ENCODE data around the gene FAM163B. TPM values are rescaled to one million over a fixed set of nuclear protein-coding genes. Genes with fewer than 3 reads are reported as not detected.

The FAM163B gene
- total RNA-seq, 2 experiments from 2014 or later: not detected

- no peaks in the 10 kb centered on the region for H3K4me1 Mint-ChIP-seq (ENCODE audit: low read depth)
- no peaks in the 10 kb centered on the region for H3K9me3 Mint-ChIP-seq
- ChIA-PET CTCF (interaction anchor here (1.1 kb wide), 1 partner anchor 58 kb away, joined by 4 read pairs; no protein-coding TSS in a partner anchor), POLR2A (interaction anchor here (1.5 kb wide), 1 partner anchor 14 kb away, joined by 3 read pairs; no protein-coding TSS in a partner anchor)
- intact Hi-C loops (cut with micrococcal nuclease): no loop called here
- H3K27me3 Mint-ChIP-seq: peaks cover 9% of the 10 kb centered on the region
- DNase-seq (no peak), ATAC-seq (no peak)
- H3K4me3 Mint-ChIP-seq: no peak overlapping the region
- no peak overlapping the region for H3K27ac Mint-ChIP-seq
- TF ChIP-seq CTCF (IDR thresholded peaks at IDR 0.05): no peak
- H3K36me3 Mint-ChIP-seq (ENCODE audit: low read depth): no peaks in the 10 kb centered on the region
These were observed 38.7 kb upstream of the FAM163B start for GRCh38 chr9:133647765-133648469.

GRCh38 chr9:133647148-133647547, 38.0 kb upstream of the FAM163B start:
- ChIA-PET POLR2A (no interaction called here), CTCF (interaction anchor here (1.1 kb wide), 1 partner anchor 57 kb away, joined by 4 read pairs; no protein-coding TSS in a partner anchor)
- no peak for TF ChIP-seq CTCF (IDR thresholded peaks at IDR 0.05)
- H3K36me3 Mint-ChIP-seq (ENCODE audit: low read depth): no peaks in the 10 kb centered on the region
- H3K4me3 Mint-ChIP-seq: no peak overlapping the region
- DNase-seq (no peak), ATAC-seq (no peak)
- H3K27ac Mint-ChIP-seq: no peak overlapping the region
- no peaks in the 10 kb centered on the region for H3K4me1 Mint-ChIP-seq (ENCODE audit: low read depth)
- intact Hi-C loops (cut with micrococcal nuclease): no loop called here
- no peaks in the 10 kb centered on the region for H3K9me3 Mint-ChIP-seq
- peaks cover 4% of the 10 kb centered on the region for H3K27me3 Mint-ChIP-seq

GRCh38 chr9:133645021-133645765, 36.0 kb upstream of the FAM163B start:
- no peaks in the 10 kb centered on the region for H3K4me1 Mint-ChIP-seq (ENCODE audit: low read depth)
- no peak for ATAC-seq
- no peak overlapping the region for H3K27ac Mint-ChIP-seq
- H3K27me3 Mint-ChIP-seq: peaks cover 3% of the 10 kb centered on the region
- no peak for DNase-seq
- H3K36me3 Mint-ChIP-seq (ENCODE audit: low read depth): no peaks in the 10 kb centered on the region
- no peak overlapping the region for H3K4me3 Mint-ChIP-seq
- ChIA-PET POLR2A (no interaction called here), CTCF (no interaction called here)
- intact Hi-C loops (cut with micrococcal nuclease): no loop called here
- TF ChIP-seq CTCF (IDR thresholded peaks at IDR 0.05): no peak
- H3K9me3 Mint-ChIP-seq: no peaks in the 10 kb centered on the region

GRCh38 chr9:133643978-133644760, 35.0 kb upstream of the FAM163B start:
- DNase-seq: no peak

More at GRCh38 chr9:133643978-133644760, 35.0 kb upstream of the FAM163B start:
- intact Hi-C loops (cut with micrococcal nuclease): no loop called here
- Mint-ChIP-seq H3K36me3 (ENCODE audit: low read depth) (no peaks in the 10 kb centered on the region), H3K4me3 (no peak overlapping the region), H3K4me1 (ENCODE audit: low read depth) (no peaks in the 10 kb centered on the region), H3K27ac (no peak overlapping the region), H3K27me3 (no peaks in the 10 kb centered on the region), H3K9me3 (no peaks in the 10 kb centered on the region)
- ATAC-seq: no peak
- no peak for TF ChIP-seq CTCF (IDR thresholded peaks at IDR 0.05)
- CTCF ChIA-PET: no interaction called here
- POLR2A ChIA-PET: no interaction called here
